HepG2 (cell line): Measurements from ENCODE around the gene BAHD1. TPM values are rescaled to one million over a fixed set of nuclear protein-coding genes. Genes with fewer than 3 reads are reported as not detected.

ENCODE experiments used
- ATAC-seq: fragments of 200-7000 bp; cut with Tn5 transposase; 3 replicates; pipeline ENCODE4 v1.9.1; 2020; ENCODE audit warnings: mild to moderate bottlenecking, moderate library complexity
- BruUV-seq: library from RNA; stranded (reverse); fragments of 400-500 nt; replicated peaks from 2 replicates; lab custom pipeline; 2021; lab: Mats Ljungman, UMichigan
- CTCF ChIA-PET: fragments of 300-600 bp; formaldehyde crosslinking; extraction: SDS; loops from one replicate; lab custom pipeline; 2021; ENCODE audit warnings: low total read pairs, inconsistent platforms, low intra/inter-chr PET ratio; lab: Yijun Ruan, JAX
- POLR2A ChIA-PET: fragments of 350-600 bp; sonication (Branson Sonifier 250); formaldehyde crosslinking; loops from one replicate; lab custom pipeline; 2020; ENCODE audit warnings: antibody characterized with exemption, inconsistent platforms; lab: Yijun Ruan, JAX
- DNase-seq: peaks from one replicate; pipeline ENCODE4 v3.0.0-alpha.2; 2015; ENCODE audit warnings: low spot score
- FAIRE-seq: peaks from 3 replicates; lab custom pipeline; 2011; peaks lifted over from hg19 to GRCh38; lab: Jason Lieb, UNC
- H2AFZ ChIP-seq: one replicate; pipeline ENCODE4 v1.6.1; 2011; ENCODE audit warnings: low read length, inconsistent platforms
- H3K27ac ChIP-seq: fragments of 300-600 bp; 3 replicates; pipeline ENCODE4 v1.8.0; 2011; ENCODE audit warnings: mixed run types, mild to moderate bottlenecking, mixed read lengths, low read length, inconsistent platforms; ENCODE audit not compliant: insufficient read depth; ENCODE audit errors: extremely low read length
- H3K27me3 ChIP-seq, 2 experiments: fragments of 200-600 bp in 1 of 2; 2 replicates in 1 of 2; 3 replicates in 1 of 2; pipeline versions ENCODE4 v1.6.0 to v1.8.0; 2011; ENCODE audit warnings: low read length in 2 of 2, mild to moderate bottlenecking in 2 of 2, moderate library complexity in 2 of 2, inconsistent platforms in 1 of 2; ENCODE audit not compliant: insufficient read depth in 2 of 2, control insufficient read depth in 1 of 2
- H3K36me3 ChIP-seq, 2 experiments: fragments of 200-600 bp in 1 of 2; replicated peaks in 1 of 2; 2 replicates in 1 of 2; 3 replicates in 1 of 2; pipeline versions ENCODE4 v1.5.1 to v1.8.0; 2011; ENCODE audit warnings: low read length in 2 of 2, inconsistent platforms in 1 of 2; ENCODE audit not compliant: insufficient read depth in 2 of 2, control insufficient read depth in 1 of 2
- H3K4me1 ChIP-seq: 2 replicates; pipeline ENCODE4 v1.5.1; 2012; ENCODE audit warnings: low read length, inconsistent platforms; ENCODE audit not compliant: insufficient read depth
- H3K4me2 ChIP-seq: 2 replicates; pipeline ENCODE4 v1.6.0; 2011; ENCODE audit warnings: low read depth, low read length, inconsistent platforms
- H3K4me3 ChIP-seq, 3 experiments: fragments of 200-600 bp in 1 of 3; sonication (generic), shearing (Covaris generic) in 1 of 3; replicated peaks in 1 of 3; 2 replicates each; pipeline ENCODE4 v1.5.1; 2011 to 2016; ENCODE audit warnings: low read length in 3 of 3, inconsistent platforms in 2 of 3, low read depth in 2 of 3, mild to moderate bottlenecking in 2 of 3, control low read depth in 1 of 3, mixed read lengths in 1 of 3; ENCODE audit not compliant: insufficient read depth in 1 of 3
- H3K79me2 ChIP-seq: one replicate; pipeline ENCODE4 v1.6.1; 2011; ENCODE audit warnings: low read length, inconsistent platforms; ENCODE audit not compliant: insufficient read depth
- H3K9ac ChIP-seq: 2 replicates; pipeline ENCODE4 v1.6.0; 2011; ENCODE audit warnings: mild to moderate bottlenecking, low read depth, low read length, inconsistent platforms; ENCODE audit not compliant: insufficient read depth
- H3K9me3 ChIP-seq: 2 replicates; pipeline ENCODE4 v1.5.1; 2012; ENCODE audit warnings: mild to moderate bottlenecking, low read length
- H4K20me1 ChIP-seq: 2 replicates; pipeline ENCODE4 v1.6.0; 2011; ENCODE audit warnings: inconsistent platforms, mild to moderate bottlenecking, low read length, moderate library complexity; ENCODE audit not compliant: insufficient read depth
- FOSL2 ChIP-seq: sonication (generic); formaldehyde crosslinking; IDR thresholded peaks from 2 replicates; pipeline ENCODE4 v1.4.0; 2020; ENCODE audit warnings: missing genetic modification reagents
- GMEB2 ChIP-seq: IDR thresholded peaks from 2 replicates; pipeline ENCODE4 v1.6.1; 2016; ENCODE audit warnings: missing biosample characterization, missing genetic modification reagents, low read depth
- PBX2 ChIP-seq: IDR thresholded peaks from 2 replicates; pipeline ENCODE4 v1.6.1; 2016; ENCODE audit warnings: control low read depth
- RARA ChIP-seq: IDR thresholded peaks from 2 replicates; pipeline ENCODE4 v1.6.1; 2016; ENCODE audit warnings: missing genetic modification reagents, missing compliant biosample characterization
- THAP8 ChIP-seq: sonication (generic); formaldehyde crosslinking; IDR thresholded peaks from 2 replicates; pipeline ENCODE4 v1.5.1; 2020; ENCODE audit warnings: missing genetic modification reagents, mild to moderate bottlenecking, borderline replicate concordance
- TOE1 ChIP-seq: sonication (generic); formaldehyde crosslinking; IDR thresholded peaks from 2 replicates; pipeline ENCODE4 v1.4.0; 2020; ENCODE audit warnings: mild to moderate bottlenecking, missing genetic modification reagents
- ZNF121 ChIP-seq: sonication (generic); formaldehyde crosslinking; IDR thresholded peaks from 2 replicates; pipeline ENCODE4 v1.5.0; 2020; ENCODE audit warnings: mild to moderate bottlenecking, missing genetic modification reagents
- ZNF142 ChIP-seq: sonication (generic); formaldehyde crosslinking; IDR thresholded peaks from 2 replicates; pipeline ENCODE4 v1.4.0; 2020; ENCODE audit warnings: missing genetic modification reagents
- ZNF264 ChIP-seq: sonication (generic); formaldehyde crosslinking; IDR thresholded peaks from 2 replicates; pipeline ENCODE4 v1.4.0; 2020; ENCODE audit warnings: missing genetic modification reagents
- ZNF460 ChIP-seq: sonication (generic); formaldehyde crosslinking; IDR thresholded peaks from 2 replicates; pipeline ENCODE4 v1.5.1; 2020; ENCODE audit warnings: missing genetic modification reagents, mild to moderate bottlenecking, borderline replicate concordance
- WGBS: methylation state at CpG from one replicate; pipeline ENCODE4 v1.1.6; 2017; ENCODE audit warnings: low lambda C conversion rate; 5-methylcytosine and 5-hydroxymethylcytosine counted together
- in situ Hi-C: cut with HindIII; loops from 2 replicates; pipeline ENCODE4 v1.10.0; 2017; ENCODE audit warnings: low pct_unique_long_range_greater_than_20kb; ENCODE audit not compliant: extremely low pct_ligation_motif_present
- intact Hi-C: fragments of 100-400 bp; cut with micrococcal nuclease; formaldehyde crosslinking; loops from one replicate; pipeline ENCODE4 v1.10.0; 2022; ENCODE audit not compliant: unreplicated experiment
- polyA plus RNA-seq, 8 experiments: library from polyadenylated mRNA; depleted of rRNA in 3 of 8; stranded (reverse) in 7 of 8; unstranded in 1 of 8; fragments of >200 nt; fragmentation: Illumina TruSeq in 4 of 8; extraction: Trizol in 4 of 8; gene quantifications; 2 replicates each; pipeline versions ENCODE4 v1.2.1 to v1.2.3, GENCODE V29; 2011 to 2016; ENCODE audit warnings: low read depth in 4 of 8, missing spikeins in 1 of 8, mixed read lengths in 1 of 8; ENCODE audit not compliant: insufficient read depth in 1 of 8
- total RNA-seq, 5 experiments: library from RNA; depleted of rRNA; stranded (reverse); fragments of >200 nt; fragmentation: Illumina TruSeq; extraction: Trizol; gene quantifications; 2 replicates each; pipeline ENCODE4 v1.2.3, GENCODE V29; 2016; ENCODE audit warnings: low read depth in 1 of 5

The BAHD1 gene
- total and polyA plus RNA-seq, 2 of the 13 experiments (the other 11 are each of a cell fraction or from before 2014, with no cell fraction given): 3.3 to 8.7 TPM

GRCh38 chr15:40449275-40449674 lies 8.5 kb downstream of the BAHD1 start:
- H3K27ac ChIP-seq: no peak overlapping the region
- no TSS peak for BruUV-seq
- H4K20me1 ChIP-seq: peaks cover 17% of the 10 kb centered on the region; the same call in 1 of the 2 replicates
- no peak for DNase-seq
- TF ChIP-seq ZNF264 (CRISPR knock-in tag) (no peak), FOSL2 (CRISPR knock-in tag) (peak; percentile 78), ZNF121 (0 out of 2 replicates have a peak, but pooled peaks have one; percentile 20), THAP8 (CRISPR knock-in tag) (no peak), GMEB2 (CRISPR knock-in tag) (no peak), RARA (no peak), TOE1 (CRISPR knock-in tag) (no peak)
- H3K4me3 ChIP-seq: no peak overlapping the region
- ATAC-seq: no peak
- POLR2A ChIA-PET: no interaction called here
- no peak overlapping the region for H2AFZ ChIP-seq
- intact Hi-C loops: no loop called here
- FAIRE-seq: no peak
- in situ Hi-C loops: no loop called here
- CTCF ChIA-PET: no interaction called here
- H3K36me3 ChIP-seq: no peaks in the 10 kb centered on the region; a peak in 1 of 5 replicates
- H3K9me3 ChIP-seq: no peaks in the 10 kb centered on the region
- peaks cover 62% of the 10 kb centered on the region for H3K4me1 ChIP-seq
- no peaks in the 10 kb centered on the region for H3K27me3 ChIP-seq
- H3K79me2 ChIP-seq: peaks cover 65% of the 10 kb centered on the region
- no peak overlapping the region for H3K9ac ChIP-seq
- H3K4me2 ChIP-seq: no peak overlapping the region

GRCh38 chr15:40450047-40450446 lies 9.3 kb downstream of the BAHD1 start:
- BruUV-seq: no TSS peak
- Histone ChIP-seq H3K79me2 (peaks cover 65% of the 10 kb centered on the region), H3K9ac (no peak overlapping the region), H3K9me3 (no peaks in the 10 kb centered on the region), H3K27me3 (no peaks in the 10 kb centered on the region), H3K27ac (no peak overlapping the region), H3K4me3 (no peak overlapping the region), H4K20me1 (peaks cover 21% of the 10 kb centered on the region; the same call in 1 of the 2 replicates), H2AFZ (no peak overlapping the region), H3K4me1 (peaks cover 70% of the 10 kb centered on the region), H3K36me3 (no peaks in the 10 kb centered on the region; a peak in 1 of 5 replicates), H3K4me2 (no peak overlapping the region)
- in situ Hi-C loops: no loop called here
- WGBS: no CpG with 5 or more reads among the region's 2 CpGs
- ChIA-PET POLR2A (no interaction called here), CTCF (no interaction called here)
- no peak for FAIRE-seq
- DNase-seq: no peak
- ATAC-seq: no peak
- intact Hi-C loops: no loop called here
- no peak for TF ChIP-seq ZNF142 (CRISPR knock-in tag)
- TF ChIP-seq PBX2: no peak
- no peak for TF ChIP-seq ZNF460
